ENCODE measurements around the gene ZNF837.

ZNF837 gene

GRCh38 chr19:58355215-58355796 lies 25.5 kb downstream of the ZNF837 start:
- TF ChIP-seq EZH2 (IDR thresholded peaks at IDR 0.05; ENCODE audit: borderline replicate concordance, low read length) (no peak), CTCF (IDR thresholded peaks at IDR 0.05; ENCODE audit: low read length) (no peak)
- Histone ChIP-seq H3F3A (ENCODE audit: insufficient read depth, low read length) (no peaks in the 10 kb centered on the region), H3K27me3 (ENCODE audit: insufficient read depth, low read length) (no peaks in the 10 kb centered on the region), H2AFZ (ENCODE audit: low read length) (no peak overlapping the region), H4K20me1 (ENCODE audit: insufficient read depth, low read length) (no peaks in the 10 kb centered on the region), H3K9me2 (ENCODE audit: low read depth, low read length) (no peaks in the 10 kb centered on the region), H3K79me2 (ENCODE audit: insufficient read depth, low read length) (no peaks in the 10 kb centered on the region), H3K4me3 (ENCODE audit: low read depth, low read length, poor library complexity, severe bottlenecking) (no peak overlapping the region), H3K4me1 (ENCODE audit: insufficient read depth, low read length, severe bottlenecking) (no peaks in the 10 kb centered on the region), H3K9ac (ENCODE audit: low read length) (no peak overlapping the region), H3K4me2 (ENCODE audit: low read length) (no peak overlapping the region), H3K36me3 (ENCODE audit: insufficient read depth, low read length) (no peaks in the 10 kb centered on the region), H3K27ac (ENCODE audit: low read depth, low read length, poor library complexity, severe bottlenecking) (no peak overlapping the region), H3K9me3 (ENCODE audit: low read length) (no peaks in the 10 kb centered on the region)

GRCh38 chr19:58354478-58355030 lies 26.3 kb downstream of the ZNF837 start:
- no peaks in the 10 kb centered on the region for H3K36me3 ChIP-seq (ENCODE audit: insufficient read depth, low read length)
- no peak overlapping the region for H3K27ac ChIP-seq (ENCODE audit: low read depth, low read length, poor library complexity, severe bottlenecking)
- TF ChIP-seq EZH2 (IDR thresholded peaks at IDR 0.05; ENCODE audit: borderline replicate concordance, low read length), result no peak
- TF ChIP-seq CTCF (IDR thresholded peaks at IDR 0.05; ENCODE audit: low read length), result no peak
- H4K20me1 ChIP-seq (ENCODE audit: insufficient read depth, low read length), result no peaks in the 10 kb centered on the region
- H3K9me3 ChIP-seq (ENCODE audit: low read length), result no peaks in the 10 kb centered on the region
- H3K4me1 ChIP-seq (ENCODE audit: insufficient read depth, low read length, severe bottlenecking), result no peaks in the 10 kb centered on the region
- no peak overlapping the region for H2AFZ ChIP-seq (ENCODE audit: low read length)
- no peak overlapping the region for H3K9ac ChIP-seq (ENCODE audit: low read length)
- no peaks in the 10 kb centered on the region for H3K79me2 ChIP-seq (ENCODE audit: insufficient read depth, low read length)
- no peaks in the 10 kb centered on the region for H3K27me3 ChIP-seq (ENCODE audit: insufficient read depth, low read length)
- H3K4me2 ChIP-seq (ENCODE audit: low read length), result no peak overlapping the region
- H3K9me2 ChIP-seq (ENCODE audit: low read depth, low read length), result no peaks in the 10 kb centered on the region
- H3K4me3 ChIP-seq (ENCODE audit: low read depth, low read length, poor library complexity, severe bottlenecking), result no peak overlapping the region
- H3F3A ChIP-seq (ENCODE audit: insufficient read depth, low read length), result no peaks in the 10 kb centered on the region

- Histone ChIP-seq H4K20me1 (ENCODE audit: insufficient read depth, low read length) (no peaks in the 10 kb centered on the region), H3K9me2 (ENCODE audit: low read depth, low read length) (no peaks in the 10 kb centered on the region), H3K9ac (ENCODE audit: low read length) (no peak overlapping the region), H2AFZ (ENCODE audit: low read length) (no peak overlapping the region), H3K4me3 (ENCODE audit: low read depth, low read length, poor library complexity, severe bottlenecking) (no peak overlapping the region), H3K36me3 (ENCODE audit: insufficient read depth, low read length) (no peaks in the 10 kb centered on the region), H3K9me3 (ENCODE audit: low read length) (no peaks in the 10 kb centered on the region), H3K4me2 (ENCODE audit: low read length) (no peak overlapping the region), H3K79me2 (ENCODE audit: insufficient read depth, low read length) (no peaks in the 10 kb centered on the region), H3K4me1 (ENCODE audit: insufficient read depth, low read length, severe bottlenecking) (peaks cover 6% of the 10 kb centered on the region), H3K27me3 (ENCODE audit: insufficient read depth, low read length) (no peaks in the 10 kb centered on the region), H3F3A (ENCODE audit: insufficient read depth, low read length) (no peaks in the 10 kb centered on the region), H3K27ac (ENCODE audit: low read depth, low read length, poor library complexity, severe bottlenecking) (no peak overlapping the region)
- TF ChIP-seq EZH2 (IDR thresholded peaks at IDR 0.05; ENCODE audit: borderline replicate concordance, low read length), result no peak
- TF ChIP-seq CTCF (IDR thresholded peaks at IDR 0.05; ENCODE audit: low read length), result no peak
Measured at GRCh38 chr19:58353717-58354477, 26.9 kb downstream of the ZNF837 start.
